HEK293 (cell line): ENCODE results near the gene KIAA1958.

Experiments used
- ZNF155 ChIP-seq: fragments of 450-650 bp; formaldehyde crosslinking; IDR thresholded peaks from 2 replicates; pipeline ENCODE4 v1.5.1; 2016; ENCODE audit warnings: missing biosample characterization, missing genetic modification characterization
- ZNF302 ChIP-seq: fragments of 450-650 bp; formaldehyde crosslinking; IDR thresholded peaks from 2 replicates; pipeline ENCODE4 v1.5.1; 2016; ENCODE audit warnings: missing biosample characterization, missing genetic modification characterization, low read depth

DNA sequence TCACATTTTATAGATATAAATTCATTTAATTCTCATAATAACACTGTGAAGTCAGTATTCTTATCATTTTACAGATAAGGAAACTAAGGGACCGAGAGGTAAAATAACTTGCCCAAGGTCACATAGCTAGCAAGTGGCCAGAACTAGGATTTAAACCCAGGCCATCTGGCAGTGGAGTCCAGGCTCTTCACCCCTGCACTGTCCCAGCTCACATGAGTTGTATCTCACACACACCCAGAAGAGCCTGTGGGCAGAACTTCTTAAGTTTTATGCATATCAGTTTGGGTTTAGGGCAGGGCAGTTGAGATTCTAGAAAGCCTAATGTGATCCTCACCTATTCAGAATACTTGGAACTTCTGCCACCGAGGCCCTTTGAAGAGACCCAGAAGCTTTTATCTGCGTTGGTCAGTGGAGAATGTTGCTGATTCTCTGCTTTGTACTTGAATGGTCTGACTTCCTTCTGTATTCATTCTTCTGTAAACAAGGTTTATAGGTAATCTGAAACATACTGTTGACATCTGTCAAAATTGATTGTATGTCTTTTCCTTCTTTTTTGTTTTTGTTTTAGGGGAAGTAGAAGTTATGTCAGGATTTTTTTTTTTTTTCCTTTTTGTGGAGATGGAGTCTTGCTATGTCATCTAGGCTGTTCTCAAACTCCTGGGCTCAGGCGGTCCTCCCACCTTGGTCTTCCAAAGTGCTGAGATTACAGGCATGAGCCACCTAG lies 75.8 kb downstream of the KIAA1958 start:
- TF ChIP-seq ZNF155 (tag by site-specific recombination) (no peak), ZNF302 (tag by site-specific recombination) (no peak)
